GM23248 (cell line): ENCODE data around the gene COL27A1. TPM values are rescaled to one million over a fixed set of nuclear protein-coding genes. Genes with fewer than 3 reads are reported as not detected.

ENCODE experiments used
- DNase-seq: peaks from one replicate; pipeline ENCODE4 v3.0.0-alpha.2; 2015
- H2AFZ ChIP-seq: fragments of 200-600 bp; sonication (generic); 2 replicates; pipeline ENCODE4 v1.6.1; 2016; ENCODE audit warnings: antibody characterized with exemption
- H3F3A ChIP-seq: fragments of 200-600 bp; sonication (generic); 2 replicates; pipeline ENCODE4 v1.6.1; 2016; ENCODE audit warnings: mild to moderate bottlenecking, antibody characterized with exemption, mixed run types; ENCODE audit not compliant: insufficient read depth
- H3K27ac ChIP-seq: fragments of 200-600 bp; sonication (generic); 2 replicates; pipeline ENCODE4 v1.5.1; 2016; ENCODE audit warnings: mild to moderate bottlenecking
- H3K27me3 ChIP-seq: fragments of 200-600 bp; sonication (generic); replicated peaks from 2 replicates; pipeline ENCODE4 v1.6.1; 2016; ENCODE audit warnings: mild to moderate bottlenecking; ENCODE audit not compliant: insufficient read depth
- H3K36me3 ChIP-seq: fragments of 200-600 bp; sonication (generic); 2 replicates; pipeline ENCODE4 v1.6.1; 2016; ENCODE audit warnings: low read depth, mild to moderate bottlenecking
- H3K4me1 ChIP-seq: fragments of 200-600 bp; sonication (generic); 2 replicates; pipeline ENCODE4 v1.6.1; 2016; ENCODE audit warnings: mild to moderate bottlenecking; ENCODE audit not compliant: insufficient read depth
- H3K4me2 ChIP-seq: fragments of 200-600 bp; sonication (generic); one replicate; pipeline ENCODE4 v1.6.1; 2016; ENCODE audit warnings: mild to moderate bottlenecking; ENCODE audit not compliant: unreplicated experiment
- H3K4me3 ChIP-seq: fragments of 200-600 bp; sonication (generic); 2 replicates; pipeline ENCODE4 v1.5.1; 2016; ENCODE audit warnings: mild to moderate bottlenecking
- H3K79me2 ChIP-seq: fragments of 200-600 bp; sonication (generic); 2 replicates; pipeline ENCODE4 v1.6.1; 2016; ENCODE audit warnings: mild to moderate bottlenecking; ENCODE audit not compliant: insufficient read depth
- H3K9ac ChIP-seq: fragments of 200-600 bp; sonication (generic); 2 replicates; pipeline ENCODE4 v1.6.1; 2016; ENCODE audit warnings: mild to moderate bottlenecking
- H3K9me2 ChIP-seq: fragments of 200-600 bp; sonication (generic); 2 replicates; pipeline ENCODE4 v1.6.1; 2016; ENCODE audit warnings: mixed run types, mild to moderate bottlenecking, moderate library complexity; ENCODE audit not compliant: insufficient read depth
- H3K9me3 ChIP-seq: fragments of 200-600 bp; sonication (generic); one replicate; pipeline ENCODE4 v1.6.1; 2017; ENCODE audit warnings: low read depth
- H4K20me1 ChIP-seq: fragments of 200-600 bp; sonication (generic); 2 replicates; pipeline ENCODE4 v1.6.0; 2016; ENCODE audit not compliant: insufficient read depth
- EZH2 ChIP-seq: fragments of 200-600 bp; sonication (generic); IDR thresholded peaks from 2 replicates; pipeline ENCODE4 v1.6.1; 2018; ENCODE audit warnings: antibody characterized with exemption, mild to moderate bottlenecking; ENCODE audit not compliant: insufficient read depth, poor library complexity, severe bottlenecking
- EZH2phosphoT487 ChIP-seq: fragments of 200-600 bp; sonication (generic); IDR thresholded peaks from 2 replicates; pipeline ENCODE4 v1.6.1; 2018; ENCODE audit warnings: antibody characterized with exemption, moderate library complexity, mild to moderate bottlenecking, low read depth; ENCODE audit not compliant: insufficient read depth
- WGBS, 2 experiments: methylation state at CpG; one replicate each; pipeline ENCODE4 v1.1.6; 2015 to 2017; ENCODE audit warnings: low lambda C conversion rate in 2 of 2, low coverage in 1 of 2; ENCODE audit errors: missing lambda C conversion rate in 2 of 2; 5-methylcytosine and 5-hydroxymethylcytosine counted together
- in situ Hi-C: fragments of 300-500 bp; cut with MboI; formaldehyde crosslinking; loops from 2 replicates; pipeline ENCODE4 v1.15.0; 2020
- polyA plus RNA-seq: library from polyadenylated mRNA; unstranded; fragments of >200 nt; fragmentation: Nextera tagmentation; extraction: Ambion mirVana; gene quantifications from 2 replicates; pipeline ENCODE4 v1.2.1, GENCODE V29; 2016
- total RNA-seq: library from RNA; depleted of rRNA; stranded (reverse); fragments of >200 nt; shearing (Covaris generic); gene quantifications from 2 replicates; pipeline ENCODE4 v1.2.3, GENCODE V29; 2014

The COL27A1 gene
- total and polyA plus RNA-seq, 2 experiments from 2014 or later: 1.6 to 2.3 TPM

GRCh38 chr9:114289571-114290481 lies 134.5 kb downstream of the COL27A1 start:
- 0 out of 2 replicates have a peak, but pooled peaks cover 4% of the 10 kb centered on the region for H3F3A ChIP-seq
- in situ Hi-C loops: loop anchor here (10.0 kb wide), 1 partner anchor 185 kb away; no protein-coding TSS in a partner anchor

GRCh38 chr9:114290561-114290986 lies 135.2 kb downstream of the COL27A1 start:
- H3K9me3 ChIP-seq: no peaks in the 10 kb centered on the region
- no peak overlapping the region for H3K9ac ChIP-seq
- no peaks in the 10 kb centered on the region for H3F3A ChIP-seq
- DNase-seq: no peak
- H4K20me1 ChIP-seq: no peaks in the 10 kb centered on the region
- no peaks in the 10 kb centered on the region for H3K9me2 ChIP-seq
- H3K79me2 ChIP-seq: no peaks in the 10 kb centered on the region
- no peaks in the 10 kb centered on the region for H3K27me3 ChIP-seq
- H3K4me3 ChIP-seq: no peak overlapping the region
- WGBS, 2 experiments: 61 to 64% methylated on average over 7 of the region's 7 CpGs
- no peak for TF ChIP-seq EZH2
- TF ChIP-seq EZH2phosphoT487: no peak
- no peak overlapping the region for H3K4me2 ChIP-seq
- in situ Hi-C loops: no loop called here
- peaks cover 22% of the 10 kb centered on the region for H3K36me3 ChIP-seq
- H2AFZ ChIP-seq: no peak overlapping the region
- no peak overlapping the region for H3K27ac ChIP-seq
- peaks cover 6% of the 10 kb centered on the region for H3K4me1 ChIP-seq

More at GRCh38 chr9:114289571-114290481, 134.5 kb downstream of the COL27A1 start:
- DNase-seq: no peak
- Histone ChIP-seq H3K9ac (no peak overlapping the region), H3K9me2 (no peaks in the 10 kb centered on the region), H2AFZ (no peak overlapping the region), H3K27me3 (no peaks in the 10 kb centered on the region), H3K4me1 (peaks cover 11% of the 10 kb centered on the region), H3K4me3 (no peak overlapping the region), H3K4me2 (no peak overlapping the region), H4K20me1 (no peaks in the 10 kb centered on the region), H3K79me2 (no peaks in the 10 kb centered on the region), H3K9me3 (no peaks in the 10 kb centered on the region), H3K27ac (no peak overlapping the region), H3K36me3 (peaks cover 15% of the 10 kb centered on the region)
- no peak for TF ChIP-seq EZH2
- TF ChIP-seq EZH2phosphoT487: no peak
- 90 to 96% methylated on average over 8 to 13 of the region's 13 CpGs for WGBS, 2 experiments

- no peaks in the 10 kb centered on the region for H3K27me3 ChIP-seq
- no peaks in the 10 kb centered on the region for H3K9me2 ChIP-seq
- no peaks in the 10 kb centered on the region for H4K20me1 ChIP-seq
- in situ Hi-C loops: no loop called here
- no peaks in the 10 kb centered on the region for H3K79me2 ChIP-seq
- no peak overlapping the region for H3K4me3 ChIP-seq
- H3K9ac ChIP-seq: no peak overlapping the region
- peaks cover under 1% of the 10 kb centered on the region; the same call in 1 of the 2 replicates for H3K4me1 ChIP-seq
- H3K9me3 ChIP-seq: no peaks in the 10 kb centered on the region
- H3K27ac ChIP-seq: no peak overlapping the region
- no peak overlapping the region for H2AFZ ChIP-seq
- no peak for TF ChIP-seq EZH2
- H3K4me2 ChIP-seq: no peak overlapping the region
- H3F3A ChIP-seq: no peaks in the 10 kb centered on the region
- H3K36me3 ChIP-seq: peaks cover 26% of the 10 kb centered on the region
- WGBS, 2 experiments: 17 to 18% methylated on average over 12 of the region's 12 CpGs
- DNase-seq: peak; percentile 65
Measured at GRCh38 chr9:114291064-114291474, 135.7 kb downstream of the COL27A1 start.

- Histone ChIP-seq H2AFZ (no peak overlapping the region), H4K20me1 (no peaks in the 10 kb centered on the region), H3K79me2 (no peaks in the 10 kb centered on the region), H3K4me3 (no peak overlapping the region), H3K4me1 (no peaks in the 10 kb centered on the region), H3K27ac (no peak overlapping the region), H3K4me2 (no peak overlapping the region), H3K27me3 (no peaks in the 10 kb centered on the region), H3K9me3 (no peaks in the 10 kb centered on the region), H3F3A (no peaks in the 10 kb centered on the region), H3K36me3 (peaks cover 33% of the 10 kb centered on the region), H3K9ac (no peak overlapping the region), H3K9me2 (no peaks in the 10 kb centered on the region)
- no peak for DNase-seq
- in situ Hi-C loops: no loop called here
- WGBS, 2 experiments: 85% methylated on average over 11 of the region's 11 CpGs
- no peak for TF ChIP-seq EZH2
- TF ChIP-seq EZH2phosphoT487: no peak
Measured at GRCh38 chr9:114291886-114292590, 136.7 kb downstream of the COL27A1 start.
